CD4-positive, alpha-beta T cell treated with Interleukin-2 at 100 ng/mL for 4 hours (primary cell): ENCODE data around the gene SLC35A4.
"Not testable (repeated sequence)": the region's sequence is repeated elsewhere in the genome, so short reads cannot be mapped to it uniquely, and the experiment has no call there.

Experiments
- DNase-seq: peaks from one replicate; pipeline ENCODE4 v3.0.0-alpha.2; 2020; ENCODE audit warnings: low spot score

Gene SLC35A4

DNA sequence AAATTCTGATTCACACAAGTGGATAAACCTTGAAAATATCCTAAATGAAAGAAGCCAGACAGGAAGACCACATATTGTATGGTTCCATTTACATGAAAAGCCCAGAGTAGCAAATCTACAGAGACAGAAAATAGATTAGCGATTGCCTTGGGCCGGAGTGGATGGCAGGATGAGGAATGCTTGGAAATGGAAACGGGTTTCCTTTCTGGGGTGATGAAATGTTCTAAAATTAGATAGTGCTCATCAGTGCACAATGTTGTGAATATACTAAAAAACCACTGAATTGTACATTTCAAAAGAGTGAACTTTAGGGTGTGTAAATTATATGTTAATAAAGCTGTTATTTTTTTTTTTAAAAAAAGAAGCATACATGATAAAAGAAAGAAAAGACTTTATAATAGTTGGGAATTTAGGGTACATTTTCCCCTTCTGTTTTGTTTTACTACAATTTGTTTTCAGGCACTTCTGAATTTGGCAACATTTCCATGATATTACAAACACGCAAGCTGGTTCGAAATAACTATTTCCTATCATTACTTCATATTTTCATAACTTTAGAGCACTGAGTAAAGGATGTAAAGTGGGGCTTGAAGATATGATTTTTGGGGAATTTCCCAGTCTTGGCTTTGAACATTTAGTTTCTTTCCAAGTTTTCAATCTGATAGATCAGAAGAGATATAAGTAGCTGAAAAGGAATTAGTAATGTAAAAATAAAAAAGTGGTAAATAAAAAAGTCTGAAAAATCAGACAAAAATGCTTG is 23.9 kb downstream of the SLC35A4 start:
- DNase-seq = no peak

- no peak for DNase-seq
Measured at GRCh38 chr5:140590861-140591260, 26.2 kb downstream of the SLC35A4 start.

- no peak for DNase-seq
Measured at GRCh38 chr5:140591747-140592372, 27.2 kb downstream of the SLC35A4 start.

GRCh38 chr5:140593070-140593469 is 28.4 kb downstream of the SLC35A4 start:
- DNase-seq = not testable (repeated sequence)

GRCh38 chr5:140594169-140594568 is 29.5 kb downstream of the SLC35A4 start:
- no peak for DNase-seq

GRCh38 chr5:140595538-140596300 is 31.1 kb downstream of the SLC35A4 start:
- DNase-seq = no peak

DNA sequence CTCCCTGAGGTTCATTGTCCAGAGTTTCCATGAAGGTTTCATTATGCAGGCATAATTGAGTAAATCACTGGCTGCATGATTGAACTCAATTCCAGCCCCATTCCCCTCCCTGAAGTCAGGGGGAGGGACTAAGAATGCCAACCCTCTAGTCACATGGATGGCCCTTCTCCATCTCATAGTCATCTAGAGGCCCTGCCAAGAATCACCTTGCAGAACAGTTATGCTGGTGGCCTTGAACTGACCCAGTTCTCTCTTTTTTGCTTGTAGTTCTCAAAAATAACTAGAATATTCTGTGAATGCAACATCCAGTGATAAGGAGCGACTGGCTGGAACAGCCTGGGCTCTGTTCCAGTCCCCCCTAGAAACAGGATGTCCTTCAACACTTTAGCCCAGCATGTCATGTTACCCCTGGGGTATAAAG is 31.7 kb downstream of the SLC35A4 start:
- no peak for DNase-seq

- DNase-seq = no peak
Measured at GRCh38 chr5:140598836-140599235, 34.2 kb downstream of the SLC35A4 start.

GRCh38 chr5:140600096-140600495 is 35.5 kb downstream of the SLC35A4 start:
- DNase-seq = no peak

DNA sequence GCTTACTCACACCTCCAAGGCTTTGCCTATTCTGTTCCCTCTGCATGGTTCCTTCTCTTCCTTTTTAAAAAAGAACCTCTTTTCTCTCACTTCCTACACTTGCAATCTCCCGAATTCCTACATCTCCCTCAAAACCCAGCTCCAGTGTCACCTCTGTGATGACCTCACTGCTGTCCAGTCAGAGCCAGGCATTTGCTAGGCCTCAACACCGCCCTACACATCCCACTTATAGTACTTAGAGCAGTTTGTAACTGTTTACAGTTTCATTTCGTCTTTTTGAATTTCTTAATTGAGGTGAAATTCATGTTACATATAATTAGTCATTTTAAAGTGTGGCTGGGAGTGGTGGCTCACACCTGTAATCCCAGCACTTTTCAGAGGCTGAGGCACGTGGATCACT is 37.5 kb downstream of the SLC35A4 start:
- no peak for DNase-seq

GRCh38 chr5:140603446-140603698 is 38.7 kb downstream of the SLC35A4 start:
- not testable (repeated sequence) for DNase-seq

- no peak for DNase-seq
Measured at GRCh38 chr5:140603734-140604133, 39.1 kb downstream of the SLC35A4 start.

DNA sequence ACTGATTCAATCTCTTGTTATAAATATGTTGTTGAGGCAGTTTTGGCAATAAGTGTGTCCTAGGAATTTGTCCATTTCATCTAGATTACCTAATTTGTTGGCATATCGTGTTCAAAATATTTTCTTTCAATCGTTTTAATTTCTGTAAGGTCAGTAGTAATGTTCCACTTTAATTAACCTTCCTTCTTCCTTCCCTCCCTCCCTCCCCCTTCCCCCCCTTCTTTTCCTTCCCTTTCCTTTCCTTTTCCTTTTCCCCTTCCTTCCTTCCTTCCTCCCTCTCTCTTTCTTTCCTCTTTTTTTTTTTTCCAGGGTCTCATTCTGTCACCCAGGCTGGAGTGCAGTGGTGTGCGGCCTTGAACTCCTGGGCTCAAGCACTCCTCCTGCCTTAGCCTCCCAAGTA is 41.3 kb downstream of the SLC35A4 start:
- DNase-seq = no peak

- no peak for DNase-seq
Measured at GRCh38 chr5:140607031-140607430, 42.4 kb downstream of the SLC35A4 start.

- no peak for DNase-seq
Measured at GRCh38 chr5:140608722-140609121, 44.1 kb downstream of the SLC35A4 start.

- DNase-seq = no peak
Measured at GRCh38 chr5:140609126-140609525, 44.5 kb downstream of the SLC35A4 start.

GRCh38 chr5:140611020-140611521 is 46.4 kb downstream of the SLC35A4 start:
- no peak for DNase-seq
